HG03432 (cell line): Measurements from ENCODE around the gene MLKL.

Experiments
- ATAC-seq: cut with Tn5 transposase; IDR thresholded peaks from one replicate; pipeline ENCODE4 v1.9.1; 2021; ENCODE audit warnings: mild to moderate bottlenecking, moderate library complexity; ENCODE audit not compliant: unreplicated experiment

Gene MLKL

DNA sequence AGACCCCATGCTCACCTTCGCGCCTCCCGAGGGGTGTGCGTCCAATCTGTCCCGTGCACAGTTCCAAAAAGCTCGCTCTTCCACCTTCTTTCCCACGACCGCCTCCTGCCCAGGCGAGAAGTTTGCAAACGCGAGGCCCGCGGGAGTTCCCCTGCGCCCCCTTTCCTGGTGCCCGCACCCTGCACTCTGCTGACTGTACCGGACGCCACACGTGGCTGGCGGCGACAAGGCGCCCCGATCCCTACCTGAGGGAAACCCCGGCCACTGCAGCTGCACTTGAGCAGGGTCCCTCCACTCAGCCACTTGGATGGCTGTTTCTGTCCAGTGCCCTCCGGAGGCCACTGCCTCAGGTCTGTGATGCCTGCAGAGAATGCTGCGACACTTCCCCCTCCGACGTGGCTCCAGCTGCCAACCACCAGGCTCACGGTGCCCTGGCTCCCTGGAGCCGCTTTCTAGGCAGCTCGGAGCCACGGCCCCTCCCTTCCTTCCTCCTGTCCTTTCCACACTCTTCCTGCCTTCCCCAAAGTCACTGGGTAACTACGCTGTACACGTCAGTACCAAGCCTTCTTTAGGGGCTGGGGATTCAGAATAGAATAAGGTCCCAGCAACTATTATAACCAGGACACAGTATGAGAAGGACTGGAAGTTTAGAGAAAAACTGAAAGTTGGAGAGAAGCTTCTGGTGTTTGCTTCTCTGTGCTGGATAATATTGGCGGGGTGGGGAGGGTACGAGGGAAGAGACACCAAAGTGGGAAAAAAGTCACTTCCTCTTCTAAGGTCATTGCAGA, at the start of gene MLKL:
MLKL (minus strand) TSS at position 425 of the 788 bp plus-strand sequence. CDS start 5,105 bp downstream, outside the sequence.
- ATAC-seq: peak; percentile 58

DNA sequence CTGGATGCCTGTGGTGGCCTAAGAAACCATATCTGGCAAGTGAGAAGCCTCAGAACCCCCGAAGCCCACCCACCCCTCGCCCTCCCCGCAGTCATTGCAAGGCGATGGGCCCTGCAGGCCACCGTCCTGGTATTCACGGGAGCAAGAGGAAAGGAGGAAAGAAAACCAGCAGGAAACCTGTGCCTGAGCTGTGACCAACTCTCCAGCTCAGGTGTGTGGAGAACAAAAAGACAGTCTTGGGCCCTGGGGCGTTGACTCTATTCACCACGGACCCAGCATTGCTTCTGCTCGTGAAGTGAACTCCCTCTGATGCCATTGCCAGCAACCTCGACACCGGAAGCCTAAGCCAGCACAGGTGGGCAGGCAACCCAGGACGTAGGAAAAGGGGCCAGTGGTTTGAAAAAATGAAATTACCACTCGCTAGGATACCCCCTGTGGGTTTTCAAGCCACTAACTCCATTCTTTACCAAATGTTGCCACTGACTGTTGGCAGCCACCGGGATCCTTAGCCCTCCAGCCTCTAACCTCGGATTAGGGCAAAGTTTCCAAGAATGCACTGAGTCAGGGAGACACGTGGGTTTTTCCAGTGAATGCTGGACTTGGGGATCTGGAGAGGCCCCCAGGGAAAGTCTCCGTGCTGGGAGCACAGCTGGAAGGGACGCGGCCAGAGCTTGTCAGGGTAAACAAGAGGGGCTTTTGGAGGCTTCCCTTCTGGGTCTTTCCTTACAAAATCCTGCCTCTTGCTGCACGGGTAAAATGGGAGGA, 48.8 kb upstream of the MLKL start:
- no peak for ATAC-seq

GRCh38 chr16:74748616-74749026, 48.0 kb upstream of the MLKL start:
- ATAC-seq: no peak

- ATAC-seq: no peak
These were observed 47.3 kb upstream of the MLKL start for GRCh38 chr16:74747716-74748615.

DNA sequence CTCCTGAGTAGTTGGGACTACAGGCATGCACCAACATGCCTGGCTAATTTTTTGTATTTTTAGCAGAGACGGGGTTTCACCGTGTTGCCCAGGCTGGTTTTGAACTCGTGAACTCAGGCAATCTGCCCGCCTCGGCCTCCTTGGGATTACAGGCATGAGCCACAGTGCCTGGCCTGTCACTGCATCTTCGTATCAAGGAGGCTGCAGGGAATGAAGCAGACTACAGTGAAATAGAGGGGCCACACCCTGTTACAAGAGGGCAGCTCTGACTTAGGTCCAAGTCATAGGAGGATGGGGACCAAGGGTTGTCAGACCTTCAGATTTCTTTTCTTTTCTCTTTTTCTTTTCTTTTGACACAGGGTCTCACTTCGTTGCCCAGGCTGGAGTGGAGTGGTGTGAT, 45.3 kb upstream of the MLKL start:
- ATAC-seq: no peak

GRCh38 chr16:74745109-74745615, 44.5 kb upstream of the MLKL start:
- no peak for ATAC-seq

- ATAC-seq: no peak
These were observed 43.9 kb upstream of the MLKL start for GRCh38 chr16:74744566-74744965.

DNA sequence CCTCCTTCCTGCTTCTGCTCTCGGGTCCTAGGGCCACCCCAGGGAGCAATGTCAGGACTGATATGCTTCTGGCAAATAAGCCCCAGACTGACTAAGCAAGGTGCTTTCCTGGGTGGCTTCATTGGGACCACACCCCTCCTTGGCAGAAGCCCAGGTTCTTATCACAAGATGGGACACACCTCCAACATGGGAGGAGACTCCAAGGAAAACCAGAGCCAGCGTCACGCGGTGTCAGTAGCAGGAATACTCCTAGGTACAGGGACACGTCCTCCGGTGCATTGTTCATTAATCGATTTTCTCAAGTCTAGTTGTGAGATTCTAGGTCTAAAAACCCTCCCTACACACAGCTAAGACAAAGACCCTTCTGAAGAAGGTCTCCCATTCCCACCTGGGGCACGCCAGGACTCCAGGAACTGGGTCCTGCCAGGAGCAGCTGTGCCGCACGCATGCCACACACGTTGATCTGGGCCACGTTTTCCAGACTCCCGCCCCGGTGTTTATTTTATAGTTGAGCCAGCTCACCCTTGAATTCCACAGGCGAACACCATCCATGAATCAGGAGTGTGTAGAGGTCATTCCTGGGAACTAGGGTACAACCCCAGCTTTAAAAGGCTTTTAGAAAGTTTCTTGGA, 43.1 kb upstream of the MLKL start:
- ATAC-seq: no peak

- ATAC-seq: no peak
These were observed 42.5 kb upstream of the MLKL start for GRCh38 chr16:74743045-74743667.

- ATAC-seq: no peak
These were observed 41.4 kb upstream of the MLKL start for GRCh38 chr16:74742051-74742481.

DNA sequence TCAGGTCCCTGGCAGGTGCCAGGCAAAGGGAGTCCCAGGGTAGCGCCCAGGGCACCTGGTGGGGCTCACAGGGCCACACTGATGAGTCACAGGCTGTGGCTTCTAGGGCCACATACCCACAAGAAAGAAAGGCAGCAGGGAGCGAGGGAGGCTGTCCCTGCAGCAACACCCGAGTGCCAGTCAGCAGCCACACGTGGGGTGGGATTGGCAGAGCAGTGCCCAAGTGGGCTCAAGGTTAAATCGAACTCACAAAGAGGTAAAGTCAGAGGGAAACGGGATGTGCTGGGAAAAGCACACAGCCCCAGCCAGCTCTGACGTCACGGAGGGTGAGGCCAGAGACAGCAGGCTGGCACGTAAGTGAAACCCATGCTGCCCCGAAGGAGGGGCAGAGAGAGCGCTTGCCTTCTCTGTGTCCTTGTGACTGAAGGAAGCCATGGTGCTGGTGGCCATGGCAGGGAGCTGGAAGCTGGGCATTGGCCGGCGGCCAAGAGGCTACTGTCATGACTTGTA, 40.2 kb upstream of the MLKL start:
- no peak for ATAC-seq

DNA sequence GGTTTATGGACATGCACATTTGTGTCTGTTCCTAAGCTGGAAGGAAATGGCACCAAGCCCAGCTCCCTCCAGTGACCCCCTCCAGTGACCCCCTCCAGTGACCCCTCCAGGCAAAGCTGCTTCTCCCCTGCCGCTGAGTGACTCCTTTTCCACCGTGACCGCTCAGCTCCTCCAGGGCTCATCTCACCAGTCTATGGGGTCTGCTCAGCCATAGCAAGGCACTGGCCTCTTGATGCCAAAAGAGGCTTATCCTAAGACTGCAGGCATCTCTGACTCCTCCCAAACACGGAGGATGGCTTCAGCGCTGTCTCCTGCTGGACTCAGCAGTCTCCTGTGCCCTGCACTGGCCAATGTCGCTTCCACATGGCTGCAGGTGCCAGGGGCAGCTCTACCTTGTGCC, 38.6 kb upstream of the MLKL start:
- ATAC-seq: no peak

GRCh38 chr16:74738816-74739215, 38.2 kb upstream of the MLKL start:
- no peak for ATAC-seq

- no peak for ATAC-seq
These were observed 37.5 kb upstream of the MLKL start for GRCh38 chr16:74738113-74738541.

DNA sequence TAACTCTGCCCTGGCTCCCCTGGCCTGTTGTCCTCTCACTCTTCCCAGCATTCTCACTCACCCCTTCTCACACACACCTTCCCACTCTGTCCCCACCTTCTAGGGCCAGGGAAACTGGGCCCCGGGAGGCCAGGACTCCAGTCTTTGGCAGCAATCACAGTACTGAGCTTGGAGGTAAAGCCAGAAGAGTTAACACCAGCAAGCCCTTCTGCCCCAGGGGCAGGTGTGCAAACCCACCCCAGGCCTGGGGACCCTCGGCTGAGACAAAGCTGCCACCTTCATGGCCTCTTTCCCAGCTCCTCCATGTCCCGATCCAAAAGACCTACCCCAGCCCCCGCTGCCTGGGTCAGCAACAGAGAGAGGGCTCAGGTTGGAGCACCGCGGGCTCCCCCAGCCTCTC, 36.9 kb upstream of the MLKL start:
- ATAC-seq: no peak

DNA sequence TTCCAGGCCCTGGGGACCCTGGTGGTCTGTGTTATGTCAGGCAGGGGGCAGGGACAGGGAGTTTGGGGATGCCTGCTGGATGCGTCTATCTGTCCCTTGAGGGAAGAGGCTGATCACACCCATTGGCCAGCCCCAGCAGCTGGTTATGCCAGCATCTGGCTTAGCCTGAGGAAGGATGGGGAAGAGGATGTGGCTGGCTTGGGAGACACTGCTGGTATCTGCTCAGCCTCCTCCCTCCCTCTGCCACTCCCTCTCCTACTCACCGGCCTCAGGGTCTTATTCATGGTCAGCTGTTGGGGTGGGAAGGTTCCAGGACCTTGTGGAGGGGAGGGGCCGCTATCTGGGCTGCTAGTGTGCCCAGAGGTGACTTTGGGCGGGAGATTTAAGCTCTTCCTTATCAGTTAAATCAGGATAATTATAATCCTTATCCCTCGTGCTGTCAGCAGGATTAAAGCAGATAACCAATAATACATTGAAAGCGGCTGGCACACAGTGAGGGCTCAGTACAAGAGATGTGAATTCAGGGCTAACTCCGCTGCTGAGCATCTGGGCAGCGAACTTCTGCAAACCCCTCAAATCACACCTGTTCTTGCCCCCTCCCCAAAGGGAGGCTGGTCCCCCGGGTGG, 36.0 kb upstream of the MLKL start:
- ATAC-seq: no peak

- no peak for ATAC-seq
These were observed 34.9 kb upstream of the MLKL start for GRCh38 chr16:74735554-74735953.

- ATAC-seq: no peak
These were observed 34.4 kb upstream of the MLKL start for GRCh38 chr16:74735162-74735452.

DNA sequence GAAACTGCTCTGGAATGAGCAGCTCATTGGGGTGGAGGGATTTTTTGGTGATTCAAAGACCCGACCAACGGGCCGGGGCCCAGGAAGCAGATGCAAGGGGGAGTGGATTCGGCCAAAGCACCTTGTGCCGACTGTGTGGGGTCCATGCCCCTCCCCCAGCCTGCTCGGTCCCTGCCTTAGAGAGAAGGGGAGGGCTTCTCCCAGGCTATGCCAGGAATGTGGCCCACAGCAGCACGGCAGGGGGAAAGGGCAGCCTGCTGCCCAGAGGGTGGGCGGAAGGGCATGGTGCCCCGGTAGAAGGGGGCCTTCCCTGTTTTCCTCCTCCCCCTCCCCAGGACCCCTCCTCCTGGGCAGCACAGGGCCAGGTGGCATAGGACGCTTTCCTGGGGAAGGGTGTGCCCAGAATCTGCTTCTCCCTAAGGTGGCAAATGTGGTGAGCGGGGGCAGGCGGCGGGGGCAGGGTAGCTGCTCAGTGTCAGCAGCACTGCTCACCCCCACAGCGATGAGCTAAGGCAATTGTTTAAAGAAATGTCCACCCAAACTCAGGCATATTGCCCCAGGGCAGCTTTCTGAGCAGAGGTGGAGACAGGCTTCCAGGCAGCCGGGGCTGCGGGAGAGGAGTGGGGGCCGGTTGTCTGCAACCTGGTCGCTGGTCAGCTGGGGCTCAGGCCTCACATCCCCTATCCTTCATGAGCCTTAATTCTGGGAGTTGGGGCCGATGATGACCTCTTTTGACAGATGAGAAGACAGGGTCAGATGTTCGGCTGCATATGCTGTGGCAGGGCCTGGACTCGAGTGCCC, 33.9 kb upstream of the MLKL start:
- ATAC-seq: no peak
